ENCODE results near the gene GOPC.
"Not testable (repeated sequence)": the region's sequence is repeated elsewhere in the genome, so short reads cannot be mapped to it uniquely, and the experiment has no call there.

Gene GOPC

DNA sequence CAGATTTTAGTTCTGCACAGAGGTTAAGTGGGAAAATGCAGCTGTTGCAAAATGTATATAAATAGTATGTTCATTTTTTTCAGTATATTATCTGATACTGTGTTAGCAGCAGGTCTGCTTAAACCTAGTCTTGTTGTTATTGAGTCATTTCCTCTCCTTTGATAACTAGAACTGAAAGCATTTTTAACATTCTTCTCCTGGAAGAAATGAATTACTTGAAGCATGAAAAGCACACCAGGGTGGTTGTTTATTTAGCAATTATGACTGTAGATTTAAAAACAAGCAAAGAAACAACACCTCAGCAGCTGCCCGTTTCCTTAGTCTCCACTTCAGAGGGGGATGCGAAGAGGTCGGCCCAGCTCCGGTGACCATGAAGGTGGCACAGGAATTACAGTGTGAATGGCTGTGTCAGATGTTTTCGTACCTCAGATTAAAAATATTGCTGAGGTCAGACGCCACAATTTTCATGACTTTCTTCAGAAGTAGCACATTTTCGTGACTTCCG is 53.5 kb downstream of the GOPC start:
- DNase-seq: no peak

- no peak for DNase-seq
Measured at GRCh38 chr6:117547688-117548621, 54.4 kb downstream of the GOPC start.

DNA sequence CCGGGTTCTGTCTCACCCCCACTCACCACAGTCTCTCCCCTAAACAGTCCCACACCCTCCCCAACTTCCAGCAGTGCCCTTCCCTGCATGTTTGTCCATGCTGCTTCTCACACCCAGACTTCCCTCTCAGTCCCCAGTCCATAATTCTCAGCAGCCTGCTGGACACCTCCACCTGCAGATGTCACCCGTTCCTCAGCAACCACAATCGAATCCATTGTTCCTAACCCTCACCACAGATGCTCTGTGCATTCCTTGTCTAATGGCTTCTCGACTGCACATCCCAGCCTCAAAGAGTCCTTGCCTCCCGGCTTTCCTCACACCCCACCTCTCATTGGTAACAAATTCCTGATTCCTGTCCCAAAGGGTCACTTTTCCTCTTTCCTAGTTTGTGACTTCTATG is 55.6 kb downstream of the GOPC start:
- no peak for DNase-seq

GRCh38 chr6:117545161-117545595 is 57.1 kb downstream of the GOPC start:
- DNase-seq: no peak

DNA sequence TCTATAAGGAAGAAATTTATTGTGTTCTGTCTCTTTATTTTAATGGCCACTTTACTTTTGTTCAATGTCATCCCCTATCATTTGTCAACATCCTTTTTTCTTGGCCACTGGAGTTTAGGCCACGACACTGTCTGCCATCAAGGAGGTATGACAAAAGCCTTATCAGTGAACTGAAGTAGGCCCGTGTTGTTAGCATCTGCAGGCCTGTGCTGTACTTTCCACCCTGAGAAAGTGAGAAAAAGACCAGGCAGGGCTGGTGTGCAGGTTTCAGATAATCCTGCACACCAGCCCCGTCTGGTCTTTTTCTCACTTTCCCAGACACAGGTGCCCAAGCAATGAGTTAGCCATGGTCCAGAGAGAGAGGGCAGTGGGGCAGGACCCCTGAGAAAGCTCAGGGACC is 57.6 kb downstream of the GOPC start:
- DNase-seq: no peak

- no peak for DNase-seq
Measured at GRCh38 chr6:117542493-117542892, 59.8 kb downstream of the GOPC start.

- no peak for DNase-seq
Measured at GRCh38 chr6:117540670-117541069, 61.6 kb downstream of the GOPC start.

- no peak for DNase-seq
Measured at GRCh38 chr6:117538615-117539014, 63.7 kb downstream of the GOPC start.

DNA sequence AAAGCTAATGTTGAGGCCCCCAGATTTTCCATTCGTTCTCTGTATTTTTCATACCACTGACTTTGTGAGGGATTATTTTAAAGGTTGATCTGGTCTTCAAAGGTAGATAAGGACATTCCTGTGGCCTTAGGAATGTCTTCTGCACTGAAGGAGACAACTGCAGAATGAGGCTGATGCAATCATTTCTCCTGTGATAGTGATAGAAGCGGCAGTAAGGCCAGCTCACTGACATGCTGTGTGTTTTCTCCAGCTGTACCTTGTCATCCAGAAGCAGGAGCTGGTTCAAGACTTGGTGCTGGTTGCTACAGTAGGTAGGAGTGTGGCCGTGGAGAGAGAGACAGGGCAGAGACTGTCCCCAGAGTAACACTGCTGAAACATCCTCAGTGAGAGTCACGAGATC is 66.0 kb downstream of the GOPC start:
- DNase-seq: no peak

DNA sequence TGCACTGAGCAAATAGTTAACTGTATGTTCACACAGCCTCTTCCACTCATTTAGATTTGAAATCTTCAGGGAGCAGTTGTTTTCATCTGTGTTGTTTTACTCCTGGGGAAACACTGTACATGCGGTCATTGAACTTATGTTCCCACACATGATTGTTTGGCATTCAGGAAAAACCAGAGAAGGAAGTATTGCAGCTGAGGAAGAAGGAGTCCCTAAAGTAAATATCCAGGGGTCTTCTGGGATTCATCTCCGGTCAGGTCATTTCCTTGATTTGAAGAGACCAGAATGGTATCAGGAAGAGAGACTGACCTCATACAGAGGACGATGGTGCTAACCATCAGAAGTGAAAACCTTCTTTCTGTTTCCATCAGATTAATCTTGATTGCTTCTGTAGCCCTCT is 67.3 kb downstream of the GOPC start:
- no peak for DNase-seq

DNA sequence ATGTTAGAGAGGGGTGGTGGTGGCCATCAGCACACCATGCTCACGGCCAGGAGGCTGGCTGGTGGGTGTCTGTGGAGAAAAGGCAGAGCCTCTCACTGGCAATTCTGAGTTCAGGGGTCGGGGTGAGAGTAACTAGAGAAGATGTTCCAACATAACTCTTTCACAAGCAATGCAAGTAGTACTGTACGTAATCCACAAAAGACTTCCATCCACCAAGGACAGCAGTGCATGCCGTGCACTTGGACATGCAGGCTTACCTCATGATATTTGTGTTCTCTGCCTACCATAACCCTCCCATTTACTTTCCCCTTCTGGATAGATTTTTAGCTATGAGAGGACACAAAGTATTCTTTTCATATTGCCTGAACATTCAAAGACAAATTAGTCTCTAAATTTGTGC is 68.5 kb downstream of the GOPC start:
- no peak for DNase-seq

DNA sequence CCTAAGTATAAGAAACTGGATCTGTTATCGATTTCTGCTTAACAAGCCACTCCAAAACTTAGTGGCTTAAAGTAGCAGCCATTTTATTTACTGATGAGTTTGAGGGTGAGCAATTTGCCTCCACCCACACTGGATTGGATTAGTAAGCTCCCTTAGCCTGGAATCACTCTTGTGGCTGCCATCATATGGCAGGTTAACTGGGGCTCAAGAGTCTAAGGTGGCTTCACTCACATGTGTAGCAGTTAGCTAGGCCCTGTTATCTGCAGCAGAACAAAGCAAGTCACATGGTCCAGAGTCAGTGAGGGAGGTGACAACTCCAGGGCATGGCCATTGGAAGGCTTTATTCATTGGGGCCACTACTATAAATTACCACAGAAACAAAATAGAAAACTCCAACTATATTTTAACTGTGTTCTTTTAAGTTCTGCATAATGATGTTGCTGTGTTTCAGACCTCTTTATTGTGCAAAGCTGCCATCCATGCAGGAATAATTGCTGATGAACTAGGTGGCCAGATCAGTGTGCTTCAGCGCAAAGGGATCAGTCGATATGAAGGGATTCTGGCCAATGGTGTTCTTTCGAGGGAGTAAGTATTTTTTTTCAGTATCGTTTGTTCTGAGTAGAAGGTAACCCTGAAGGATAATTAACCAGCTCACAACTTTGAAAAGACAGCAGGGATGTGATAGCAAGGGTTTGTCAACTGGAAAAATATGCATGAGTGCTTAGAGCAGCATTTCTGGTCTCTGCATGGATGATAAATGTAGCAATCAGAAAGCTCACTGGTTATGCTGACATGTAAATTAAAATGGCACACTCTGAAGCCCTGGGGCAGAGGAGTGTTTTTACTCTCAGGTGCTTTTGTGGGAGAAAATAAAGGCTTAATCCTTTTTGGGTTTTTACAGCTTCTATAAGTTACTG is 70.2 kb downstream of the GOPC start:
- DNase-seq: no peak

- no peak for DNase-seq
Measured at GRCh38 chr6:117531346-117531745, 71.0 kb downstream of the GOPC start.

DNA sequence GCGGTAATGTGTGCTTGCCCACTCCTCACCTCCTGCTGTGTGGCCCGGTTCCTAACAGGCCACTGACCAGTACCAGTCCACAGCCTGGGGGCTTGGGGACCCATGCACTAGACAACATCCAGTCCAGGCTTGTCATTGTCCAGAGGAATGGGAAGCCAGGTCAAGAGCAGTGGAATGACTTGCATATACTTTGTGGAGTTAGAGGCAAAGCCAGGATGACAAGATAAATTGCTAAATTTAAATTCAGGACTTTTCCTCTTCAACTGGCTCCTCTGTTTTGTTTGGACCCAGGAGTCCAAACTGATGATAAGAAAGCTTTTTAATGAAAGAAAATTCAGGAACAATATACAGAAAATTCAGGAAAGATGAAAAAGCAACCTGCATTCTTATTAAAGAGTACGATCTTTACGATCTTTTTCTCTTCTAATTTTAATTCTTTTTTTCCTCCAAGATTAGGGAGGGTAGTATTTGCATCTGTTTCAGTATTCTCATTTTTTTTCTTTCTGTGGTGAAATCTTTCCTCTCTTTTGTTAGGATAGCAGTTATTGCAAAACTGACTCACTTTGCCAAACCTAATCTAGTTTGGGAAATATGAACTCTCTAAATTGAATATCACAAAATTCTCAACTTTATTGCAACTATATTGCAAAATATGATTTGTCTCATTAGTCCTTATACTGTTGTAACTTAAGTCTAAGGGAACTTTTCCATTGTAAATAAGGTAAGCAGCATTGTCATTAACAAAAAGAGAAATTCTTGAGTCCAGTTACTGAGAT is 71.7 kb downstream of the GOPC start:
- no peak for DNase-seq

DNA sequence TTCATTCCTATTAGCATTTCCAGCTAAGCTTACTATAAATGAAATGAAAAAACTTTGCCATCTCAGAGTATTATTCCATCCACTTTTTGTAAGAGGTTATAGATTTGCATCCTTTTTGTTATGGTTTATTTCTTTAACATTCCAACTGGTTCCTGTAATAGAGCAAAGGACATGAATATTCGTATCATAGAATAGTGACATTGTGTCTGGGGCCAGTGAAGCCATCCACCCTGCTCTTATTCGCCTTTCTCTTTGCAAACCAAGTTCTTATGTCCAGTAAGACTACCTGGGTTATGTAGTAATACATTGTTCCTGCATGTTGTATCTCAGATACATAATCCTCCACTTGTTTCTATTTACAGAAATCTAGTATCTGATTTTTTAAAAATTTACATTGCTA is 76.7 kb downstream of the GOPC start:
- no peak for DNase-seq

GRCh38 chr6:117521791-117522502 is 80.4 kb downstream of the GOPC start:
- no peak for DNase-seq

- DNase-seq: no peak
Measured at GRCh38 chr6:117520603-117521395, 81.5 kb downstream of the GOPC start.

- DNase-seq: no peak
Measured at GRCh38 chr6:117518870-117519269, 83.4 kb downstream of the GOPC start.

- DNase-seq: not testable (repeated sequence)
Measured at GRCh38 chr6:117517995-117518394, 84.3 kb downstream of the GOPC start.

GRCh38 chr6:117515326-117515725 is 87.0 kb downstream of the GOPC start:
- DNase-seq: no peak

GRCh38 chr6:117514655-117515054 is 87.7 kb downstream of the GOPC start:
- DNase-seq: no peak
